Fibroblast of lung (primary cell): ENCODE results near the gene COL4A2. TPM values are rescaled to one million over a fixed set of nuclear protein-coding genes. Genes with fewer than 3 reads are reported as not detected.

Experiments
- DNase-seq, 2 donors: peaks; one replicate each; pipeline versions ENCODE4 v3.0.0 to v3.0.0-alpha.2; 2010; ENCODE audit warnings: low read depth in 2 of 2
- H2AFZ ChIP-seq: 2 replicates; pipeline ENCODE4 v1.5.1; 2012; ENCODE audit warnings: low read length, control low read depth, inconsistent platforms
- H3K27ac ChIP-seq: 2 replicates; pipeline ENCODE4 v1.5.1; 2011; ENCODE audit warnings: low read length, control low read depth; ENCODE audit not compliant: insufficient read depth
- H3K27me3 ChIP-seq: 2 replicates; pipeline ENCODE4 v1.5.1; 2011; ENCODE audit warnings: mild to moderate bottlenecking, low read length; ENCODE audit not compliant: control insufficient read depth, insufficient read depth
- H3K36me3 ChIP-seq: 2 replicates; pipeline ENCODE4 v1.5.1; 2011; ENCODE audit warnings: low read length; ENCODE audit not compliant: control insufficient read depth, insufficient read depth
- H3K4me1 ChIP-seq: 2 replicates; pipeline ENCODE4 v1.5.1; 2011; ENCODE audit warnings: low read length; ENCODE audit not compliant: control insufficient read depth, insufficient read depth; ENCODE audit errors: extremely low read depth
- H3K4me2 ChIP-seq: 2 replicates; pipeline ENCODE4 v1.5.1; 2011; ENCODE audit warnings: low read length, control low read depth; ENCODE audit not compliant: insufficient read depth; ENCODE audit errors: extremely low read depth
- H3K4me3 ChIP-seq, 4 experiments: fragments of 200-600 bp in 1 of 4; sonication (generic) in 1 of 4; replicated peaks in 1 of 4; 2 replicates each; pipeline ENCODE4 v1.5.1; 2011 to 2016; ENCODE audit warnings: low read length in 4 of 4, low read depth in 3 of 4, mild to moderate bottlenecking in 3 of 4, control low read depth in 2 of 4, inconsistent platforms in 1 of 4, mixed read lengths in 1 of 4; ENCODE audit not compliant: insufficient read depth in 1 of 4; ENCODE audit errors: control extremely low read depth in 1 of 4
- H3K79me2 ChIP-seq: 2 replicates; pipeline ENCODE4 v1.5.1; 2012; ENCODE audit warnings: mild to moderate bottlenecking, low read length, inconsistent platforms; ENCODE audit not compliant: control insufficient read depth, insufficient read depth
- H3K9ac ChIP-seq: 2 replicates; pipeline ENCODE4 v1.5.1; 2011; ENCODE audit warnings: mild to moderate bottlenecking, low read length, control low read depth; ENCODE audit not compliant: insufficient read depth
- H3K9me3 ChIP-seq: 2 replicates; pipeline ENCODE4 v1.5.1; 2012; ENCODE audit warnings: low read depth, low read length; ENCODE audit not compliant: control insufficient read depth, insufficient read depth
- H4K20me1 ChIP-seq: 2 replicates; pipeline ENCODE4 v1.5.1; 2011; ENCODE audit warnings: low read length; ENCODE audit not compliant: control insufficient read depth, insufficient read depth; ENCODE audit errors: extremely low read depth
- CTCF ChIP-seq, 2 donors: IDR thresholded peaks in 1 of 2; conservative IDR thresholded peaks in 1 of 2; 1 replicate in 1 of 2; 2 replicates in 1 of 2; pipeline ENCODE4 v1.5.1; 2011 to 2012; ENCODE audit warnings: low read length in 2 of 2, control low read depth in 1 of 2, inconsistent platforms in 1 of 2, low read depth in 1 of 2, mild to moderate bottlenecking in 1 of 2
- EZH2 ChIP-seq: IDR thresholded peaks from 2 replicates; pipeline ENCODE4 v1.5.1; 2012; ENCODE audit warnings: low read length, control low read depth, mild to moderate bottlenecking; ENCODE audit errors: missing control alignments
- polyA plus RNA-seq, 2 donors: library from polyadenylated mRNA; depleted of rRNA in 1 of 2; stranded (reverse) in 1 of 2; unstranded in 1 of 2; fragments of >200 nt; gene quantifications; 2 replicates each; pipeline ENCODE4 v1.2.1, GENCODE V29; 2011 to 2012; ENCODE audit warnings: missing spikeins in 1 of 2
- total RNA-seq: library from RNA; depleted of rRNA; stranded (reverse); fragments of >200 nt; gene quantifications from 2 replicates; pipeline ENCODE4 v1.2.1, GENCODE V29; 2014

Gene COL4A2
- total and polyA plus RNA-seq, 2 donors (not counting 1 experiment from before 2014, with no cell fraction given): 93.1 to 463 TPM

- no peak overlapping the region for H3K27ac ChIP-seq
- H4K20me1 ChIP-seq: no peaks in the 10 kb centered on the region
- H3K9me3 ChIP-seq: no peaks in the 10 kb centered on the region
- no peak overlapping the region for H2AFZ ChIP-seq
- H3K4me3 ChIP-seq: no peak overlapping the region
- peaks cover 12% of the 10 kb centered on the region for H3K36me3 ChIP-seq
- no peak overlapping the region for H3K9ac ChIP-seq
- no peaks in the 10 kb centered on the region for H3K27me3 ChIP-seq
- H3K79me2 ChIP-seq: no peaks in the 10 kb centered on the region
- DNase-seq: no peak
- TF ChIP-seq CTCF (conservative IDR thresholded peaks at IDR 0.05 in 1 of 2, IDR thresholded peaks at IDR 0.05 in 1 of 2; ENCODE audit: low read depth in 1 of 2, low read length in 2 of 2) (no peak), EZH2 (no peak)
- no peak overlapping the region for H3K4me2 ChIP-seq
- H3K4me1 ChIP-seq: no peaks in the 10 kb centered on the region
Observed at GRCh38 chr13:110458017-110458416, 150.9 kb downstream of the COL4A2 start.

DNA sequence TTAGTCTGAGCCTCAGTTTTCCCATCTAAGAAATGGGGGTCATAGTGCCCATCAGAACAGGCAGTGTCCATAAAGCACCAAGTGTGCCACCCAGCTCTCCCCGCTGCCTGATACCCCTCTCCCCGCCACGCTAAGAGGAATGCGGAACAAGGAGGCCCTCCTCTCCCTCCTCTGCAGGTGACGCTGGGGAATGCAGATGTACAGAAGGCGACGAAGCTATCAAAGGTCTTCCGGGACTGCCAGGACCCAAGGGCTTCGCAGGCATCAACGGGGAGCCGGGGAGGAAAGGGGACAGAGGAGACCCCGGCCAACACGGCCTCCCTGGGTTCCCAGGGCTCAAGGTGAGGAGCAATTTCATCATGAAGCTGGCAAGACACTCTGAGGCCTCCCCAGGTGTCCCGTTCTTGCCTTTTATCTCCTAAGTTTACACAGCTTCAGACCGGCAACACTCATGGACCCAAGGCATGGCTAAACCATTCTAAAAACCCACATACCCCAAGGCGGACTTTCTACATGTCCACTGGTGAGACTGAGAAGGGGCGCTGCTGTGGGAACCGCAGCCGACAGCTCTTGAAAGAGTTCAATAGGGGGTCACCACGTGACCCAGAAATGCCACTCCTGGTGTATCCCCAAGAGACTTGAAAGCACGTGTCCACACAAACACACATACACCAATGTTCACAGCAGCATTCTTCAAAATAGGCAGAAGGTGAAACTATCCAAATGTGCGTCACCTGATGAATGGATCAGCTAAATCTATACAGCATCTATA is 151.7 kb downstream of the COL4A2 start:
- Histone ChIP-seq H3K79me2 (no peaks in the 10 kb centered on the region), H4K20me1 (no peaks in the 10 kb centered on the region), H2AFZ (no peak overlapping the region), H3K9ac (no peak overlapping the region), H3K27ac (no peak overlapping the region), H3K27me3 (no peaks in the 10 kb centered on the region), H3K9me3 (no peaks in the 10 kb centered on the region), H3K4me2 (no peak overlapping the region), H3K36me3 (peaks cover 12% of the 10 kb centered on the region), H3K4me3 (no peak overlapping the region), H3K4me1 (no peaks in the 10 kb centered on the region)
- DNase-seq: no peak
- TF ChIP-seq EZH2 (no peak), CTCF (conservative IDR thresholded peaks at IDR 0.05 in 1 of 2, IDR thresholded peaks at IDR 0.05 in 1 of 2; ENCODE audit: low read depth in 1 of 2, low read length in 2 of 2) (no peak)

DNA sequence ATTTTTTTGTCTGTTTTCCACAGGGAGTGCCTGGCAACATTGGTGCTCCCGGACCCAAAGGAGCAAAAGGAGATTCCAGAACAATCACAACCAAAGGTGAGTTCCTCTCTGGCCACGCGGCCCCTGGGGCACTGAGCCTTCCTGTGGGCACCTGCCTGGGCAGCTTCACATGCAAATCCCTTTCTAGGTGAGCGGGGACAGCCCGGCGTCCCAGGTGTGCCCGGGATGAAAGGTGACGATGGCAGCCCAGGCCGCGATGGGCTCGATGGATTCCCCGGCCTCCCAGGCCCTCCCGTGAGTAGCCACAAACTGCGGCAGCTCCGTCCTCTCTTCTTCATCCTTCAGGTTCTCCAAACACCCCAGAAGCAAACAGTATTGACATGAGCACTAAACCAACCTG is 155.0 kb downstream of the COL4A2 start:
- no peaks in the 10 kb centered on the region for H3K4me1 ChIP-seq
- H3K79me2 ChIP-seq: no peaks in the 10 kb centered on the region
- no peak for DNase-seq
- H3K9ac ChIP-seq: no peak overlapping the region
- peaks cover 8% of the 10 kb centered on the region for H3K36me3 ChIP-seq
- no peaks in the 10 kb centered on the region for H3K9me3 ChIP-seq
- H4K20me1 ChIP-seq: no peaks in the 10 kb centered on the region
- H2AFZ ChIP-seq: no peak overlapping the region
- no peak overlapping the region for H3K4me3 ChIP-seq
- no peak overlapping the region for H3K27ac ChIP-seq
- no peak for TF ChIP-seq CTCF (conservative IDR thresholded peaks at IDR 0.05 in 1 of 2, IDR thresholded peaks at IDR 0.05 in 1 of 2; ENCODE audit: low read depth in 1 of 2, low read length in 2 of 2)
- no peak for TF ChIP-seq EZH2
- no peaks in the 10 kb centered on the region for H3K27me3 ChIP-seq
- no peak overlapping the region for H3K4me2 ChIP-seq
